Keratinocyte (primary cell): ENCODE results near the gene NPDC1. TPM values are rescaled to one million over a fixed set of nuclear protein-coding genes. Genes with fewer than 3 reads are reported as not detected.

Experiments
- DNase-seq: peaks from one replicate; pipeline ENCODE4 v3.0.0-alpha.2; 2011; ENCODE audit warnings: low read depth, missing footprints, low spot score
- FAIRE-seq: peaks from 2 replicates; lab custom pipeline; 2011; peaks lifted over from hg19 to GRCh38; lab: Jason Lieb, UNC
- H2AFZ ChIP-seq: 2 replicates; pipeline ENCODE4 v1.6.0; 2012; ENCODE audit warnings: low read length, control low read depth, inconsistent platforms; ENCODE audit not compliant: control insufficient read depth
- H3K27ac ChIP-seq: 2 replicates; pipeline ENCODE4 v1.5.1; 2011; ENCODE audit warnings: low read length; ENCODE audit not compliant: control insufficient read depth, insufficient read depth
- H3K27me3 ChIP-seq: 3 replicates; pipeline ENCODE4 v1.6.0; 2011; ENCODE audit warnings: low read length; ENCODE audit not compliant: control insufficient read depth, insufficient read depth; ENCODE audit errors: extremely low read depth
- H3K36me3 ChIP-seq, 2 experiments: 2 replicates in 1 of 2; 3 replicates in 1 of 2; pipeline ENCODE4 v1.5.1; 2011; ENCODE audit warnings: low read length in 2 of 2, mild to moderate bottlenecking in 1 of 2; ENCODE audit not compliant: control insufficient read depth in 2 of 2, insufficient read depth in 2 of 2; ENCODE audit errors: extremely low read depth in 1 of 2
- H3K4me1 ChIP-seq: 3 replicates; pipeline ENCODE4 v1.5.1; 2011; ENCODE audit warnings: low read length; ENCODE audit not compliant: control insufficient read depth, insufficient read depth; ENCODE audit errors: extremely low read depth
- H3K4me2 ChIP-seq: 3 replicates; pipeline ENCODE4 v1.6.0; 2011; ENCODE audit warnings: low read depth, low read length; ENCODE audit not compliant: control insufficient read depth, insufficient read depth; ENCODE audit errors: extremely low read depth
- H3K4me3 ChIP-seq, 3 experiments: fragments of 200-600 bp in 1 of 3; sonication (generic) in 1 of 3; 2 replicates in 2 of 3; 3 replicates in 1 of 3; pipeline ENCODE4 v1.5.1; 2011 to 2016; ENCODE audit warnings: low read length in 3 of 3, mild to moderate bottlenecking in 3 of 3, control low read depth in 2 of 3, inconsistent platforms in 1 of 3, low read depth in 1 of 3, mixed read lengths in 1 of 3, mixed run types in 1 of 3, moderate library complexity in 1 of 3; ENCODE audit not compliant: control insufficient read depth in 2 of 3, insufficient read depth in 2 of 3; ENCODE audit errors: extremely low read depth in 1 of 3
- H3K79me2 ChIP-seq: 2 replicates; pipeline ENCODE4 v1.6.0; 2012; ENCODE audit warnings: low read length; ENCODE audit not compliant: control insufficient read depth, insufficient read depth
- H3K9ac ChIP-seq: 3 replicates; pipeline ENCODE4 v1.6.0; 2011; ENCODE audit warnings: low read length; ENCODE audit not compliant: control insufficient read depth, insufficient read depth; ENCODE audit errors: extremely low read depth
- H3K9me1 ChIP-seq: 3 replicates; pipeline ENCODE4 v1.6.0; 2011; ENCODE audit warnings: low read length; ENCODE audit not compliant: control insufficient read depth, insufficient read depth; ENCODE audit errors: extremely low read depth
- H3K9me3 ChIP-seq: 2 replicates; pipeline ENCODE4 v1.5.1; 2012; ENCODE audit warnings: low read depth, low read length; ENCODE audit not compliant: control insufficient read depth
- H4K20me1 ChIP-seq: 3 replicates; pipeline ENCODE4 v1.6.0; 2011; ENCODE audit warnings: low read length; ENCODE audit not compliant: control insufficient read depth, insufficient read depth; ENCODE audit errors: extremely low read depth
- EZH2 ChIP-seq: IDR thresholded peaks from one replicate; pipeline ENCODE4 v1.6.1; 2012; ENCODE audit warnings: inconsistent platforms, mild to moderate bottlenecking, low read length, moderate library complexity
- dilution Hi-C: fragments of 300-500 bp; cut with MboI; formaldehyde crosslinking; loops from one replicate; pipeline ENCODE4 v1.7.0; 2020; ENCODE audit warnings: low sequenced_read_pairs; ENCODE audit not compliant: extremely low pct_ligation_motif_present
- polyA plus RNA-seq, 5 experiments: library from polyadenylated mRNA; depleted of rRNA in 3 of 5; stranded (reverse) in 3 of 5; stranded (forward) in 1 of 5; unstranded in 1 of 5; fragments of >200 nt; gene quantifications; 1 replicate in 1 of 5; 2 replicates in 3 of 5; 3 replicates in 1 of 5; pipeline versions ENCODE4 v1.2.1 to v1.2.3, GENCODE V29; 2011 to 2012; ENCODE audit warnings: missing spikeins in 2 of 5, low read depth in 1 of 5, low replicate concordance in 1 of 5
- TF ChIP-seq, protein P1 (sequence below), 3 experiments: IDR thresholded peaks in 1 of 3; conservative IDR thresholded peaks in 1 of 3; optimal IDR thresholded peaks in 1 of 3; 2 replicates in 2 of 3; 3 replicates in 1 of 3; pipeline versions ENCODE3 to v1.5.1; 2011; ENCODE audit warnings: low read length in 3 of 3, mild to moderate bottlenecking in 3 of 3, moderate library complexity in 2 of 3, control low read depth in 1 of 3, inconsistent platforms in 1 of 3; ENCODE audit not compliant: insufficient read depth in 2 of 3; ENCODE audit errors: extremely low read depth in 1 of 3

The NPDC1 gene
- polyA plus RNA-seq, 1 donor (not counting 4 experiments of a cell fraction or from before 2014, with no cell fraction given) = 9.8 TPM

DNA sequence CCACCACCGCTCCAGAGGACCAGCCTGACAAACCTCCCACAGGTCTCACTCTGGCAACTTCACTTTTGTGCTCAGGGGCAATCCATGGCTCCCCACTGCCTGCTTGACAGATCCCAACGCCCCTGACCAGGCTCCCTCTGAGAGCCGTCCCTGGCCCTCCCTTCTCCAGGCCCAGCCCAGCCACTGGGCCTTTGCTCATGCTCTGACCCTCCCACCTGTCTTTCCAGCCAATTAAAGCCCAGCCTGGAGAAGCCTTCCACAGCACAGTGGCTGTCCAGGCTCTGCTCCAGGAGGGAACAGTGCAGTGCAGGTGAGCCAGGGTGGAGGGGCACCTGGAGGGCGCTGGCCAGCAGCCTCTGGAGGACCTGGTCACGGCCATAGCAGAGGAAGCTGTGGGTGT is 4.6 kb upstream of the NPDC1 start:
- DNase-seq (no peak), FAIRE-seq (no peak)
- H3K9me1 ChIP-seq = no peaks in the 10 kb centered on the region
- no peak overlapping the region for H3K4me2 ChIP-seq
- peaks cover 7% of the 10 kb centered on the region for H4K20me1 ChIP-seq
- no peaks in the 10 kb centered on the region for H3K36me3 ChIP-seq
- no peaks in the 10 kb centered on the region for H3K9me3 ChIP-seq
- H3K79me2 ChIP-seq = no peaks in the 10 kb centered on the region
- TF ChIP-seq EZH2 = no peak
- TF ChIP-seq, protein P1, sequence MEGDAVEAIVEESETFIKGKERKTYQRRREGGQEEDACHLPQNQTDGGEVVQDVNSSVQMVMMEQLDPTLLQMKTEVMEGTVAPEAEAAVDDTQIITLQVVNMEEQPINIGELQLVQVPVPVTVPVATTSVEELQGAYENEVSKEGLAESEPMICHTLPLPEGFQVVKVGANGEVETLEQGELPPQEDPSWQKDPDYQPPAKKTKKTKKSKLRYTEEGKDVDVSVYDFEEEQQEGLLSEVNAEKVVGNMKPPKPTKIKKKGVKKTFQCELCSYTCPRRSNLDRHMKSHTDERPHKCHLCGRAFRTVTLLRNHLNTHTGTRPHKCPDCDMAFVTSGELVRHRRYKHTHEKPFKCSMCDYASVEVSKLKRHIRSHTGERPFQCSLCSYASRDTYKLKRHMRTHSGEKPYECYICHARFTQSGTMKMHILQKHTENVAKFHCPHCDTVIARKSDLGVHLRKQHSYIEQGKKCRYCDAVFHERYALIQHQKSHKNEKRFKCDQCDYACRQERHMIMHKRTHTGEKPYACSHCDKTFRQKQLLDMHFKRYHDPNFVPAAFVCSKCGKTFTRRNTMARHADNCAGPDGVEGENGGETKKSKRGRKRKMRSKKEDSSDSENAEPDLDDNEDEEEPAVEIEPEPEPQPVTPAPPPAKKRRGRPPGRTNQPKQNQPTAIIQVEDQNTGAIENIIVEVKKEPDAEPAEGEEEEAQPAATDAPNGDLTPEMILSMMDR (optimal IDR thresholded peaks at IDR 0.05 in 1 of 3, IDR thresholded peaks at IDR 0.05 in 1 of 3, conservative IDR thresholded peaks at IDR 0.05 in 1 of 3; ENCODE audit: extremely low read depth in 1 of 3, insufficient read depth in 2 of 3, low read length in 3 of 3) = no peak
- H2AFZ ChIP-seq = no peak overlapping the region
- no peak overlapping the region for H3K27ac ChIP-seq
- peaks cover 3% of the 10 kb centered on the region for H3K4me1 ChIP-seq
- H3K27me3 ChIP-seq = peaks cover 11% of the 10 kb centered on the region
- dilution Hi-C loops = no loop called here
- H3K9ac ChIP-seq = no peak overlapping the region
- H3K4me3 ChIP-seq = no peak overlapping the region

DNA sequence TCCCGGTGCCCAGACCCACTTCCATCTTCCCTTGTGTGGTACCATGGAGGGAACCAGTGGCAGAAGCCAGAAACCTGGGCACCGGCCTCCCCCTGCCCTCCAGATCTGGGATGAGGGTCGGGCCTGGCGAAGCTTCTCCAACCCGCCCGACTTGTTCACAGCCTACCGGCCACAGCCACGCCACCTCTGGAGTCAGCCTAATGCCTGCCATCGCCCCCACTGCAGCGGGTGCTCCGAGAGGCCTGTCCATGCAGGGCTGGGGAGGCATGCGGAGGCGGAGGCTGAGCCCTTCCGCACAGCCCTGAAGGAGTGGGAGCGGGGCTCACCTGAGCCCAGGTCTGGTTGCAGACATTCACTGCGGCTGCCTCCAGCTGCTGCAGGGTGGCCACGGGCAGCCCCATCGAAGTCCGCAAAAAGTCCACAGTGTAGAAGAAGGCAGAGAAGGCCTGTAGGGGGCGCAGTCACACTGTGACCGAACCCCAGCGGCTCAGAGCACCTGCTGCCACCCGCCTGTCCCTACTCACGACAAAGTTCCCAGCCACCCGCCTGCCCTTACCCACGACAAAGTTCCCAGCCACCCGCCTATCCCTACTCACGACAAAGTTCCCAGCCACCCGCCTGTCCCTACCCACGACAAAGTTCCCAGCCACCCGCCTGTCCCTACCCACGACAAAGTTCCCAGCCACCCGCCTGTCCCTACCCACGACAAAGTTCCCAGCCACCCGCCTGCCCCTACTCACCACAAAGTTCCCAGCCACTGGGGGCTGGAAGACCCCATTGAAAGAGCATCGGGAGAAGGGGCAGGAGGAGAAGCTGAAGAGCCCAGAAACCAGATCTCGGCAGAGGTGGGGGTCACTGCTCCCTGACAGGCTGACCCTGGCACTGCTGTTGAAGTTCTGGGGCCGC is 3.8 kb upstream of the NPDC1 start:
- H3K36me3 ChIP-seq = no peaks in the 10 kb centered on the region
- peaks cover 6% of the 10 kb centered on the region for H3K4me1 ChIP-seq
- H2AFZ ChIP-seq = no peak overlapping the region
- no peaks in the 10 kb centered on the region for H3K9me3 ChIP-seq
- H3K27ac ChIP-seq = no peak overlapping the region
- dilution Hi-C loops = no loop called here
- no peak for DNase-seq
- no peak overlapping the region for H3K9ac ChIP-seq
- H4K20me1 ChIP-seq = peaks cover 9% of the 10 kb centered on the region
- H3K4me3 ChIP-seq = no peak overlapping the region
- H3K79me2 ChIP-seq = no peaks in the 10 kb centered on the region
- no peak overlapping the region for H3K4me2 ChIP-seq
- TF ChIP-seq, protein P1 (optimal IDR thresholded peaks at IDR 0.05 in 1 of 3, IDR thresholded peaks at IDR 0.05 in 1 of 3, conservative IDR thresholded peaks at IDR 0.05 in 1 of 3; ENCODE audit: extremely low read depth in 1 of 3, insufficient read depth in 2 of 3, low read length in 3 of 3) = peak; percentile 25 to 74 (median 68)
- no peak for TF ChIP-seq EZH2
- H3K27me3 ChIP-seq = peaks cover 18% of the 10 kb centered on the region
- no peaks in the 10 kb centered on the region for H3K9me1 ChIP-seq
- peak; percentile 66 for FAIRE-seq
